Transverse colon (tissue), 4 donors: ENCODE data around the gene CLCA4. TPM values are rescaled to one million over a fixed set of nuclear protein-coding genes. Genes with fewer than 3 reads are reported as not detected.

Experiments
- DNase-seq: peaks from one replicate; pipeline ENCODE4 v3.0.0-alpha.2; 2019
- H3K27ac ChIP-seq, 4 donors: fragments of 200-600 bp; sonication (generic); 2 replicates each; pipeline ENCODE4 v1.5.1; 2016 to 2018; ENCODE audit warnings: inconsistent platforms in 4 of 4
- H3K27me3 ChIP-seq: fragments of 200-600 bp; sonication (generic); 2 replicates; pipeline ENCODE4 v1.5.1; 2017; ENCODE audit warnings: inconsistent platforms
- H3K36me3 ChIP-seq, 4 donors: fragments of 200-600 bp; sonication (generic); 2 replicates each; pipeline ENCODE4 v1.5.1; 2017 to 2019; ENCODE audit warnings: inconsistent platforms in 4 of 4
- H3K4me1 ChIP-seq, 4 donors: fragments of 200-600 bp; sonication (generic); 2 replicates each; pipeline ENCODE4 v1.5.1; 2017 to 2020; ENCODE audit warnings: inconsistent platforms in 4 of 4
- H3K4me3 ChIP-seq, 4 donors: fragments of 200-600 bp; sonication (generic); 1 replicate in 1 of 4; 2 replicates in 3 of 4; pipeline versions ENCODE4 v1.5.1 to v1.6.1; 2017 to 2019; ENCODE audit warnings: inconsistent platforms in 4 of 4
- H3K9me3 ChIP-seq, 2 donors: fragments of 200-600 bp; sonication (generic); 2 replicates each; pipeline ENCODE4 v1.5.1; 2017 to 2019; ENCODE audit warnings: inconsistent platforms in 2 of 2
- CTCF ChIP-seq, 5 experiments: fragments of 200-600 bp in 3 of 5; fragments of 450-650 bp in 2 of 5; sonication (generic) in 3 of 5; IDR thresholded peaks; 1 replicate in 2 of 5; 2 replicates in 3 of 5; pipeline ENCODE4 v1.5.1; 2016 to 2017; ENCODE audit warnings: antibody characterized with exemption in 5 of 5, inconsistent platforms in 3 of 5, mild to moderate bottlenecking in 2 of 5, moderate library complexity in 1 of 5
- EP300 ChIP-seq: sonication (generic); formaldehyde crosslinking; IDR thresholded peaks from one replicate; pipeline ENCODE4 v1.6.1; 2017; ENCODE audit warnings: antibody characterized with exemption, low read depth
- POLR2A ChIP-seq: fragments of 450-650 bp; IDR thresholded peaks from one replicate; pipeline ENCODE4 v1.6.1; 2016; ENCODE audit warnings: antibody characterized with exemption, mild to moderate bottlenecking, moderate library complexity
- POLR2AphosphoS5 ChIP-seq, 3 donors: sonication (generic); formaldehyde crosslinking; IDR thresholded peaks; one replicate each; pipeline ENCODE4 v1.6.1; 2016; ENCODE audit warnings: antibody characterized with exemption in 3 of 3
- WGBS, 2 donors: methylation state at CpG; one replicate each; pipeline ENCODE4 v1.1.5; 2018; ENCODE audit warnings: low coverage in 1 of 2; 5-methylcytosine and 5-hydroxymethylcytosine counted together
- in situ Hi-C, 4 donors: fragments of 200-750 bp; cut with MboI; loops; one replicate each; pipeline versions ENCODE4 v1.15.0 to v1.15.1; 2017; ENCODE audit warnings: low sequenced_read_pairs in 3 of 4, low pct_ligation_motif_present in 1 of 4, low pct_unique_long_range_greater_than_20kb in 1 of 4
- intact Hi-C: fragments of 100-400 bp; cut with DNase I; formaldehyde crosslinking; loops from one replicate; pipeline ENCODE4 v1.15.1; 2023; ENCODE audit warnings: low total_unique reads
- total RNA-seq, 4 donors: library from RNA; depleted of rRNA; stranded (reverse); fragments of >200 nt; gene quantifications; one replicate each; pipeline ENCODE4 v1.1.0, GENCODE V29; 2016

The CLCA4 gene
- total RNA-seq, 4 donors from 2014 or later, result 0.40 to 1,312 (median 849) TPM

GRCh38 chr1:86582161-86582560, 35.3 kb downstream of the CLCA4 start:
- TF ChIP-seq POLR2AphosphoS5 (IDR thresholded peaks at IDR 0.05) (no peak), POLR2A (no peak), CTCF (IDR thresholded peaks at IDR 0.05) (no peak), EP300 (no peak)
- H3K4me1 ChIP-seq, result peaks cover 0 to 6% (median 4%) of the 10 kb centered on the region in 4 donors
- no peak overlapping the region for H3K27ac ChIP-seq
- in situ Hi-C loops, result no loop called here
- H3K4me3 ChIP-seq, result no peak overlapping the region
- intact Hi-C loops, result no loop called here
- no peaks in the 10 kb centered on the region for H3K27me3 ChIP-seq
- no peaks in the 10 kb centered on the region for H3K36me3 ChIP-seq
- no peak for DNase-seq
- 63 to 83% methylated on average over 1 of the region's 1 CpG for WGBS, 2 donors
- no peaks in the 10 kb centered on the region for H3K9me3 ChIP-seq

GRCh38 chr1:86583032-86583431, 36.2 kb downstream of the CLCA4 start:
- Histone ChIP-seq H3K9me3 (no peaks in the 10 kb centered on the region), H3K27ac (no peak overlapping the region), H3K36me3 (no peaks in the 10 kb centered on the region), H3K4me3 (no peak overlapping the region), H3K27me3 (no peaks in the 10 kb centered on the region), H3K4me1 (peaks cover 0 to 6% (median 4%) of the 10 kb centered on the region in 4 donors)
- TF ChIP-seq POLR2AphosphoS5 (IDR thresholded peaks at IDR 0.05), result no peak
- no peak for TF ChIP-seq CTCF (IDR thresholded peaks at IDR 0.05)
- TF ChIP-seq POLR2A, result no peak
- no peak for TF ChIP-seq EP300
- in situ Hi-C loops, result no loop called here
- DNase-seq, result no peak
- intact Hi-C loops, result loop anchor here (1.0 kb wide), 1 partner anchor 33 kb away; no protein-coding TSS in a partner anchor
- WGBS, 2 donors, result 100% methylated on average over 1 of the region's 1 CpG; no CpG with 5 or more reads in 1 of the 2 donors

- H3K27me3 ChIP-seq, result no peaks in the 10 kb centered on the region
- DNase-seq, result no peak
- 77 to 82% methylated on average over 3 of the region's 3 CpGs for WGBS, 2 donors
- no peak overlapping the region for H3K4me3 ChIP-seq
- H3K4me1 ChIP-seq, result peaks cover 0 to 6% (median 4%) of the 10 kb centered on the region in 4 donors
- H3K9me3 ChIP-seq, result no peaks in the 10 kb centered on the region
- no peaks in the 10 kb centered on the region for H3K36me3 ChIP-seq
- intact Hi-C loops (loop anchor here (1.0 kb wide), 1 partner anchor 33 kb away; no protein-coding TSS in a partner anchor), in situ Hi-C loops (no loop called here)
- no peak for TF ChIP-seq CTCF (IDR thresholded peaks at IDR 0.05)
- H3K27ac ChIP-seq, result no peak overlapping the region
Measured at GRCh38 chr1:86583593-86583992, 36.7 kb downstream of the CLCA4 start.

GRCh38 chr1:86594284-86594770, 47.4 kb downstream of the CLCA4 start:
- Histone ChIP-seq H3K27ac (no peak overlapping the region), H3K4me1 (no peaks in the 10 kb centered on the region), H3K27me3 (no peaks in the 10 kb centered on the region), H3K4me3 (no peak overlapping the region), H3K36me3 (no peaks in the 10 kb centered on the region), H3K9me3 (peaks cover 0 to 9% of the 10 kb centered on the region in 2 donors)
- intact Hi-C loops (no loop called here), in situ Hi-C loops (no loop called here)
- TF ChIP-seq POLR2AphosphoS5 (IDR thresholded peaks at IDR 0.05) (no peak), CTCF (IDR thresholded peaks at IDR 0.05) (no peak), POLR2A (no peak), EP300 (no peak)
- no peak for DNase-seq
